H1 (cell line): ENCODE data around the gene CEP95.

Experiments
- CBX8 ChIP-seq: fragments of 300-800, 300-1000 bp; sonication (generic); IDR thresholded peaks from 2 replicates; pipeline ENCODE4 v1.7.1; 2016; ENCODE audit warnings: low read depth, low read length, borderline replicate concordance
- CTCF ChIP-seq, 3 experiments: IDR thresholded peaks; 1 replicate in 2 of 3; 2 replicates in 1 of 3; pipeline versions ENCODE4 v1.5.1 to v1.6.1; 2011; ENCODE audit warnings: low read length in 3 of 3, mild to moderate bottlenecking in 3 of 3, inconsistent platforms in 2 of 3, low read depth in 1 of 3, moderate library complexity in 1 of 3; ENCODE audit not compliant: insufficient read depth in 1 of 3; ENCODE audit errors: control extremely low read depth in 1 of 3
- NRF1 ChIP-seq: IDR thresholded peaks from 2 replicates; pipeline ENCODE4 v1.6.1; 2011; ENCODE audit warnings: mild to moderate bottlenecking, low read depth, low read length, improper control_type of control experiment
- TF ChIP-seq, protein P1 (sequence below): fragments of 300-600 bp; sonication (generic); IDR thresholded peaks from 2 replicates; pipeline ENCODE4 v1.7.1; 2012; ENCODE audit warnings: low read length, moderate library complexity, mild to moderate bottlenecking, inconsistent platforms; ENCODE audit not compliant: insufficient replicate concordance

- no peak for TF ChIP-seq CTCF (IDR thresholded peaks at IDR 0.05; ENCODE audit: control extremely low read depth in 1 of 3, insufficient read depth in 1 of 3, low read depth in 1 of 3, low read length in 3 of 3)
- no peak for TF ChIP-seq CBX8
- TF ChIP-seq, protein P1, sequence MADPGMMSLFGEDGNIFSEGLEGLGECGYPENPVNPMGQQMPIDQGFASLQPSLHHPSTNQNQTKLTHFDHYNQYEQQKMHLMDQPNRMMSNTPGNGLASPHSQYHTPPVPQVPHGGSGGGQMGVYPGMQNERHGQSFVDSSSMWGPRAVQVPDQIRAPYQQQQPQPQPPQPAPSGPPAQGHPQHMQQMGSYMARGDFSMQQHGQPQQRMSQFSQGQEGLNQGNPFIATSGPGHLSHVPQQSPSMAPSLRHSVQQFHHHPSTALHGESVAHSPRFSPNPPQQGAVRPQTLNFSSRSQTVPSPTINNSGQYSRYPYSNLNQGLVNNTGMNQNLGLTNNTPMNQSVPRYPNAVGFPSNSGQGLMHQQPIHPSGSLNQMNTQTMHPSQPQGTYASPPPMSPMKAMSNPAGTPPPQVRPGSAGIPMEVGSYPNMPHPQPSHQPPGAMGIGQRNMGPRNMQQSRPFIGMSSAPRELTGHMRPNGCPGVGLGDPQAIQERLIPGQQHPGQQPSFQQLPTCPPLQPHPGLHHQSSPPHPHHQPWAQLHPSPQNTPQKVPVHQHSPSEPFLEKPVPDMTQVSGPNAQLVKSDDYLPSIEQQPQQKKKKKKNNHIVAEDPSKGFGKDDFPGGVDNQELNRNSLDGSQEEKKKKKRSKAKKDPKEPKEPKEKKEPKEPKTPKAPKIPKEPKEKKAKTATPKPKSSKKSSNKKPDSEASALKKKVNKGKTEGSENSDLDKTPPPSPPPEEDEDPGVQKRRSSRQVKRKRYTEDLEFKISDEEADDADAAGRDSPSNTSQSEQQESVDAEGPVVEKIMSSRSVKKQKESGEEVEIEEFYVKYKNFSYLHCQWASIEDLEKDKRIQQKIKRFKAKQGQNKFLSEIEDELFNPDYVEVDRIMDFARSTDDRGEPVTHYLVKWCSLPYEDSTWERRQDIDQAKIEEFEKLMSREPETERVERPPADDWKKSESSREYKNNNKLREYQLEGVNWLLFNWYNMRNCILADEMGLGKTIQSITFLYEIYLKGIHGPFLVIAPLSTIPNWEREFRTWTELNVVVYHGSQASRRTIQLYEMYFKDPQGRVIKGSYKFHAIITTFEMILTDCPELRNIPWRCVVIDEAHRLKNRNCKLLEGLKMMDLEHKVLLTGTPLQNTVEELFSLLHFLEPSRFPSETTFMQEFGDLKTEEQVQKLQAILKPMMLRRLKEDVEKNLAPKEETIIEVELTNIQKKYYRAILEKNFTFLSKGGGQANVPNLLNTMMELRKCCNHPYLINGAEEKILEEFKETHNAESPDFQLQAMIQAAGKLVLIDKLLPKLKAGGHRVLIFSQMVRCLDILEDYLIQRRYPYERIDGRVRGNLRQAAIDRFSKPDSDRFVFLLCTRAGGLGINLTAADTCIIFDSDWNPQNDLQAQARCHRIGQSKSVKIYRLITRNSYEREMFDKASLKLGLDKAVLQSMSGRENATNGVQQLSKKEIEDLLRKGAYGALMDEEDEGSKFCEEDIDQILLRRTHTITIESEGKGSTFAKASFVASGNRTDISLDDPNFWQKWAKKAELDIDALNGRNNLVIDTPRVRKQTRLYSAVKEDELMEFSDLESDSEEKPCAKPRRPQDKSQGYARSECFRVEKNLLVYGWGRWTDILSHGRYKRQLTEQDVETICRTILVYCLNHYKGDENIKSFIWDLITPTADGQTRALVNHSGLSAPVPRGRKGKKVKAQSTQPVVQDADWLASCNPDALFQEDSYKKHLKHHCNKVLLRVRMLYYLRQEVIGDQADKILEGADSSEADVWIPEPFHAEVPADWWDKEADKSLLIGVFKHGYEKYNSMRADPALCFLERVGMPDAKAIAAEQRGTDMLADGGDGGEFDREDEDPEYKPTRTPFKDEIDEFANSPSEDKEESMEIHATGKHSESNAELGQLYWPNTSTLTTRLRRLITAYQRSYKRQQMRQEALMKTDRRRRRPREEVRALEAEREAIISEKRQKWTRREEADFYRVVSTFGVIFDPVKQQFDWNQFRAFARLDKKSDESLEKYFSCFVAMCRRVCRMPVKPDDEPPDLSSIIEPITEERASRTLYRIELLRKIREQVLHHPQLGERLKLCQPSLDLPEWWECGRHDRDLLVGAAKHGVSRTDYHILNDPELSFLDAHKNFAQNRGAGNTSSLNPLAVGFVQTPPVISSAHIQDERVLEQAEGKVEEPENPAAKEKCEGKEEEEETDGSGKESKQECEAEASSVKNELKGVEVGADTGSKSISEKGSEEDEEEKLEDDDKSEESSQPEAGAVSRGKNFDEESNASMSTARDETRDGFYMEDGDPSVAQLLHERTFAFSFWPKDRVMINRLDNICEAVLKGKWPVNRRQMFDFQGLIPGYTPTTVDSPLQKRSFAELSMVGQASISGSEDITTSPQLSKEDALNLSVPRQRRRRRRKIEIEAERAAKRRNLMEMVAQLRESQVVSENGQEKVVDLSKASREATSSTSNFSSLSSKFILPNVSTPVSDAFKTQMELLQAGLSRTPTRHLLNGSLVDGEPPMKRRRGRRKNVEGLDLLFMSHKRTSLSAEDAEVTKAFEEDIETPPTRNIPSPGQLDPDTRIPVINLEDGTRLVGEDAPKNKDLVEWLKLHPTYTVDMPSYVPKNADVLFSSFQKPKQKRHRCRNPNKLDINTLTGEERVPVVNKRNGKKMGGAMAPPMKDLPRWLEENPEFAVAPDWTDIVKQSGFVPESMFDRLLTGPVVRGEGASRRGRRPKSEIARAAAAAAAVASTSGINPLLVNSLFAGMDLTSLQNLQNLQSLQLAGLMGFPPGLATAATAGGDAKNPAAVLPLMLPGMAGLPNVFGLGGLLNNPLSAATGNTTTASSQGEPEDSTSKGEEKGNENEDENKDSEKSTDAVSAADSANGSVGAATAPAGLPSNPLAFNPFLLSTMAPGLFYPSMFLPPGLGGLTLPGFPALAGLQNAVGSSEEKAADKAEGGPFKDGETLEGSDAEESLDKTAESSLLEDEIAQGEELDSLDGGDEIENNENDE, result no peak
- TF ChIP-seq NRF1, result no peak
Measured at GRCh38 chr17:64503821-64504768, 2.7 kb upstream of the CEP95 start.
